NB4 (cell line): ENCODE data around the gene RANBP3.

Experiments
- DNase-seq: peaks from one replicate; pipeline ENCODE4 v3.0.0; 2010; ENCODE audit warnings: low read depth
- H3K4me3 ChIP-seq: one replicate; pipeline ENCODE4 v1.5.1; 2011; ENCODE audit warnings: mild to moderate bottlenecking, low read depth, low read length, moderate library complexity
- CTCF ChIP-seq: IDR thresholded peaks from one replicate; pipeline ENCODE4 v1.5.1; 2012; ENCODE audit warnings: low read depth, low read length
- MYC ChIP-seq: IDR thresholded peaks from 2 replicates; pipeline ENCODE4 v1.6.1; 2011; ENCODE audit warnings: low read depth, low read length
- POLR2A ChIP-seq: IDR thresholded peaks from 2 replicates; pipeline ENCODE4 v1.6.1; 2011; ENCODE audit warnings: mild to moderate bottlenecking; ENCODE audit not compliant: insufficient read length; ENCODE audit errors: extremely low read depth
- TF ChIP-seq, protein P1 (sequence below): IDR thresholded peaks from 2 replicates; pipeline ENCODE4 v1.6.1; 2011; ENCODE audit warnings: low read depth, low read length

The RANBP3 gene

GRCh38 chr19:5951338-5951861 lies 26.5 kb downstream of the RANBP3 start:
- no peak overlapping the region for H3K4me3 ChIP-seq
- DNase-seq, result no peak
- no peak for TF ChIP-seq MYC
- TF ChIP-seq CTCF, result no peak
- TF ChIP-seq POLR2A, result no peak
- TF ChIP-seq, protein P1, sequence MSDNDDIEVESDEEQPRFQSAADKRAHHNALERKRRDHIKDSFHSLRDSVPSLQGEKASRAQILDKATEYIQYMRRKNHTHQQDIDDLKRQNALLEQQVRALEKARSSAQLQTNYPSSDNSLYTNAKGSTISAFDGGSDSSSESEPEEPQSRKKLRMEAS, result no peak

DNA sequence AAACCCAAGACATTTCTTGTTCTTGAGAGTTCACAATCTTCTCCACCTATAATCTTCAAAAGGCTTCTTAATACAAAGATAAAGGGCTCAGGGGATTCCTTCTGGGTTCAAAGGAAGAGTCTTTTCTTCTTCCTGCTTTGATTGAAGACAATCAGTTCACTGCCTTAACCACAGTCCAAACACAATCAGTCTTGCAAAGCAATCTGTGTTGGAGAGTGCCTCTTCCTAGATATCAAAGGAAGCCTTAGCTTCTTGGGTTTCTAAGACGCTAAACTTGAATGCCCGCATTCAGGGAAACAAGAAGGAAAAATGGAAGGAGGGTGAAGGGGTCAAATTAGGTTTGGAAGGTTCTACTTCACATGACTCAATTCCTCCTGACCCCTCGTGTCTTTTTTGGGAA lies 27.2 kb downstream of the RANBP3 start:
- no peak overlapping the region for H3K4me3 ChIP-seq
- TF ChIP-seq, protein P1, result no peak
- no peak for TF ChIP-seq CTCF
- no peak for TF ChIP-seq POLR2A
- TF ChIP-seq MYC, result no peak
- DNase-seq, result no peak

GRCh38 chr19:5949792-5950305 lies 28.1 kb downstream of the RANBP3 start:
- TF ChIP-seq MYC, result no peak
- TF ChIP-seq POLR2A, result no peak
- no peak for TF ChIP-seq CTCF
- TF ChIP-seq, protein P1, result no peak
- no peak overlapping the region for H3K4me3 ChIP-seq
- no peak for DNase-seq

GRCh38 chr19:5948752-5949564 lies 29.0 kb downstream of the RANBP3 start:
- no peak for DNase-seq
- H3K4me3 ChIP-seq, result no peak overlapping the region
- TF ChIP-seq POLR2A, result no peak
- TF ChIP-seq CTCF, result no peak
- TF ChIP-seq MYC, result no peak
- TF ChIP-seq, protein P1, result no peak

DNA sequence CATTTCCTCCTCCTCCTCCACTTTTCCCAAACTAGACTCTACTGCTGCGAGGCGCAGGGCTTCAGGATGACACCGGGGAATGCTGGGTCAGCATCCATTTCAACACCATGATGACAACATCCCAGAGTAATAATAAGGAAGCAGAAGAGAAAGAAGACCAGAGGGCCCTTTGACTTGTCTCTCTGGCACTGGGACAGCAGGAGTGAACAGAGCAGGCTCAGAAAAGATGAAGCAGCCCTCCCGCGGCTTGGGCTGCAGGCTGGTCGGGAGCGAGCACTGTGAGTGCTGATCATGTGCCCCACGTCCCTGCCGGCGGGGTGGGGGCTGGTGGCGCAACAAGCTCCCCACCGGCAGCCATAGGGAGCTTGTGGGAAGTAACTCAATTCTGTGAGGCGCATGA lies 30.5 kb downstream of the RANBP3 start:
- TF ChIP-seq POLR2A (no peak), CTCF (no peak)
- no peak for DNase-seq
- H3K4me3 ChIP-seq, result no peak overlapping the region
